GM21786 (cell line): ENCODE data around the gene YJU2.

Source experiments
- ATAC-seq: cut with Tn5 transposase; IDR thresholded peaks from one replicate; pipeline ENCODE4 v1.9.1; 2021; ENCODE audit not compliant: unreplicated experiment

YJU2 gene

GRCh38 chr19:4295972-4296771 is 49.3 kb downstream of the YJU2 start:
- no peak for ATAC-seq

DNA sequence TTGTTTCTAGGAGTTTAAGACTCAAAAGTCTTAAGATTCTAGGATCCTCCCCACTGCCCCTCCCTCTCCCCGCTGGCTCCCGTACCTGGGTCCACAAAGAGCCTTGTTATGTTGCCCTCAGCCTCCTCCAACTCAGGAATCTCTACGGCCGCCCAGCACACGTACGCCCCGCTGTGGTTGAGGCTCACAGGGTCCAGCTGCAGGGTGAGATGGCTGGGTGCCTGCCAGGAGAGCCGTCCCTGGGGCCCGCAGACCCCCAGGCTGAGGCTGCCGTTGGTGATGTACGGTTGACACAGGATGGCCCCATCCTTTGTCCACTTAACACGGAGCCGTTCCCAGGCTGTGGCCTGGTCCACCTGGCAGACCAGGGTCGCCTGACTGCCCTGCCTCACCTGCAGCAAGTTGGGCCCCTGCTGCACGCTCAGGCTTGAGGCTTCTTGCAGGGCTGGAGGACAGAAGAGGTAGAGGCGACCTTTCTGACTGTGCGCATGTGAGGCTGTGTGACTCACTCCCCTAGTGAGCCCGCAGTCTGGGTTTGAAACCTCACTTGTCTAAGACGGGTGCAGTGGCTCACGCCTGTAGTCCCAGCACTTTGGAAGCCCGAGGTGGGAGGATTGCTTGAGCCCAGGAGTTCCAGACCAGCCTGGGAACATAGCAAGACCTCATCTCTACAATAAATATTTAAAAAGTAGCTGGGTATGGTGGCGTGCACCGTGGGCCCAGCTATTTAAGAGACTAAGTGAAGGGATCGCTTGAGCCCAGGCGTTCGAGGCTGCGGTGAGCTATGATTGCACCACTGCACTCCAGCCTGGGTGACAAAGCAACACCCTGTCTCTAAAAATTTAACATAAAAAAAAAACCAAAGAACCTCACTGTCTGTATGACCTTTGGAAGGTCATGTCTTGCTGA is 51.3 kb downstream of the YJU2 start:
- ATAC-seq, result no peak

DNA sequence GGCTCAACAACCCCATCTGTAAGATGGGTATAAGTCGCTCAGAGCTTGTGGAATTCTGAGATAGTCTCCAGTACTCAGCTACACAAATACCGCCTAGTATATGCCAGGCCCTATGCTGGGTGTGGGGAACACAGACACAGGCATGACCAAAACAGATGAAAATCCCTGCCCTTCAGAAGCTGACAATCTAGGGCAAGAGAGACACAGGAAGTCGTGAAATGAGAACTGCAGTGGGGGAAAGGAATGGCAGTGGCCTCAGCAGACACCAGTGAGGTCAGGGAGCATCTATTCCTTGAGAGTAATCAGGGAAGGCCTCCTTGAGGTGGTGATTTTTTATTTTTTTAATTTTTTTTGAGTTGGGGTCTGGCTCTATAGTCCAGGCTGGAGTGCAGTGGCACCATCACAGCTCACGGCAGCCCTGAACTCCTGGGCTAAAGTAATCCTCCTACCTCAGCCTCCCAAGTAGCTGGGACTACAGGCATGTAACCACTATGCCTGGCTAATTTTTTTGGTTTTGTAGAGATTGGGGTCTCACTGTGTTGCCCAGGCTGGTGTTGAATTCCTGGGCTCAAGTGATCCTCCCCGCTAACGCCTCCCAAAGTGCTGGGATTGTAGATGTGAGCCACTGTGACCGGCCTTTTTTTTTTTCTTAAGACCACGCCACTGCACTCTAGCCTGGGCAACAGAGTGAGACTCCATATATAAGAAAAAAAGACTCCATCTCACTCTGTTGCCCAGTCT is 52.1 kb downstream of the YJU2 start:
- no peak for ATAC-seq

DNA sequence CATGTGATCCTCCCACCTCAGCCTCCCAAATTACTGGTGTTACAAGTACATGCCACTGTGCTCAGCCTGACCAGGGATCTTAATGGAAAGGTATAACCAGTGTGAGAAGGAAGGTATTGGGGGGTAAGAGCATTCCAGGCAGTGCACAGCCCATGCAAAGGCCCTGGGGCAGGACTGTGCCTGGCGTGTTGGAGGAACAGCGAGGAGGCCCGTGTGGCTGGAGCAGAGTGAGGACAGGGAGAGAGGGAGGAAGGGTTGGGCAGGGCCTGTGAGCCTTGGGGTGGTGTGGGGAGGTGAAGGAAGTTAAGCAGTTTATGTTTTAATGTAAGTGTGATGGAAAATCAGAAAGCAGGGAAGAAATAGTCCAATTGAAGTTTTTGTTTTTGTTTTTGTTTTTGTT is 53.7 kb downstream of the YJU2 start:
- no peak for ATAC-seq

GRCh38 chr19:4301590-4302242 is 54.8 kb downstream of the YJU2 start:
- ATAC-seq, result no peak

DNA sequence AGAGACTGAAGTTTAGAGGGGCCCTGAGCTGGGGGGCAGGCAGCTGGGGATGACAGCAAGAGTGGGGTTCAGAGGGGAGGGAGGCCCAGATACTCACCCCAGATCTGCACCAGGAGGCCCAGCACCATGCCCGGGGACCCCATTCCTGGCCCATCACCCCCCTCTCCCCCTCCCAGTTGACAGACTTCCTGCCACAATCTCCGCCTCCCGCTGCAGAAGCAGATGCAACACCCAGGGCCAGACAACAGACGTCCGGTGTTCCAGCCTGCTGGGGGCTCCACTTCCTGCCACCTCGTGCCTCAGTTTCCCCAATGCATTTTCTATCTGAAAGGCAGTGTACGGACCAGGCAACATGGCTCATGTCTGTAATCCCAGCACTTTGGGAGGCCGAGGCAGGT is 55.4 kb downstream of the YJU2 start, which contains the start of gene TMIGD2:
TMIGD2 (minus strand) TSS at position 147 of the 398 bp plus-strand sequence; CDS start at position 143, 4 bp downstream.
- ATAC-seq, result no peak

DNA sequence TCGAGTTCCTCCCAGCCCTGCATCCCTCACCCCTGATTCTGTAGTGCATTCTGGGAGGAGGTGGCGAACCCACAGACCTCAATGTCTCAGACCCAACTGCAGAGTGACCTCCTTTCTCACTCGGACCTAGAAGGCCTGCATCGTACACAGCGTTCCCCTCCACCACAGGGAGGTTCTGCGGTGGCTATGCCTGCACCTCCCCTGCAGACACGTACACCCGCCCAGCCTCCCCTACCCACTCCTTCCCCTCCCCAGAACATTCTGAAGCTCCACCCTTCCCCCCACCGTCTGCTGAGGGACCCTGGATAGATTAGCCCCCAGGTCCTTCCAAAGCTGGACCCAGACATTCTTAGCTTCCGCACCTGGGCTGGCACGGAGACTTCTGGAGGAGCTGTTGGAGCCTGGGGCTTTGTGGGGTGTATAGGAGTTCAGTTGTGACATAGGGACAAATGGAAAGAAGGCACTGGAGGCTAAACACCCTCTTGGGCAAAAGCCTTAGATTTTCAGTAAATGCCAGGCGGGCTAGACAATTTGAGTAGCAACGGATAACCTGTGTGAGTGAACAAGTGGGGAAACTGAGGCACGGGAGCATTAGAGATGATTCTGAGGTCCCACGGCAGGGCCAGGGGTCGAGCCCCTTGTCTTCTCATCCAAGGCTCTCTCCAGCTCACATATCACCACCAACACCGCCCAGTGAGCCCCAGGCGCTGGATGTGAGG is 57.1 kb downstream of the YJU2 start:
- no peak for ATAC-seq

- ATAC-seq, result no peak
These were observed 57.8 kb downstream of the YJU2 start, which contains the start of gene FSD1 for GRCh38 chr19:4304538-4305256. TSS of gene FSD1 (plus strand) at chr19:4304598. CDS start at chr19:4304747, 149 bp downstream.

GRCh38 chr19:4305257-4305612 is 58.4 kb downstream of the YJU2 start:
- no peak for ATAC-seq

- ATAC-seq, result no peak
These were observed 58.8 kb downstream of the YJU2 start for GRCh38 chr19:4305659-4306058.

GRCh38 chr19:4310247-4311121 is 63.6 kb downstream of the YJU2 start:
- ATAC-seq, result no peak

GRCh38 chr19:4313847-4314490 is 67.1 kb downstream of the YJU2 start:
- no peak for ATAC-seq

DNA sequence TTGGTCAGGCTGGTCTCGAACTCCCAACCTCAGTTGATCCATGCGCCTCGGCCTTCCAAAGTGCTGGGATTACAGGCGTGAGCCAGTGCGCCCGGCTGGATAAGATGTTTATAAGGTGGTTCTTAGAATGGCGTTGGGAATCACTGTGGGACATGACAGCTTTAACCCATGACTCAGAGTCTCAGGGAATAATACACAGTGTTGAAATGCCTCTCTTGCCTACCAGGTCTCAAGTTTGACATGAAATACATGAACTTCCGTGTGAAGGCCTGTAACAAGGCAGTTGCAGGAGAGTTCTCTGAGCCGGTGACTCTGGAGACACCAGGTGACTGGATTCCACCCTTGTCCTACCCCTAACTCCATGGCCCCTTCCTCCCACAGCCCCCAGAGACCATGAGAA is 70.1 kb downstream of the YJU2 start:
- no peak for ATAC-seq

- ATAC-seq, result no peak
These were observed 71.6 kb downstream of the YJU2 start for GRCh38 chr19:4318460-4318859.
